Hepatocyte (in vitro differentiated cells): ENCODE measurements around the gene ABLIM2.

ENCODE experiments used
- EZH2 ChIP-seq: fragments of 200-600 bp; sonication (generic); IDR thresholded peaks from 2 replicates; pipeline ENCODE4 v1.6.1; 2016; ENCODE audit warnings: antibody characterized with exemption, mild to moderate bottlenecking, borderline replicate concordance
- EZH2phosphoT487 ChIP-seq: fragments of 200-600 bp; sonication (generic); IDR thresholded peaks from one replicate; pipeline ENCODE4 v1.6.1; 2018; ENCODE audit warnings: antibody characterized with exemption, mild to moderate bottlenecking, low read depth, moderate library complexity; ENCODE audit not compliant: unreplicated experiment, severe bottlenecking
- TF ChIP-seq, protein P1 (sequence below): fragments of 200-600 bp; sonication (generic); IDR thresholded peaks from 2 replicates; pipeline ENCODE4 v1.5.1; 2016; ENCODE audit warnings: antibody characterized with exemption, mild to moderate bottlenecking; ENCODE audit not compliant: poor library complexity

DNA sequence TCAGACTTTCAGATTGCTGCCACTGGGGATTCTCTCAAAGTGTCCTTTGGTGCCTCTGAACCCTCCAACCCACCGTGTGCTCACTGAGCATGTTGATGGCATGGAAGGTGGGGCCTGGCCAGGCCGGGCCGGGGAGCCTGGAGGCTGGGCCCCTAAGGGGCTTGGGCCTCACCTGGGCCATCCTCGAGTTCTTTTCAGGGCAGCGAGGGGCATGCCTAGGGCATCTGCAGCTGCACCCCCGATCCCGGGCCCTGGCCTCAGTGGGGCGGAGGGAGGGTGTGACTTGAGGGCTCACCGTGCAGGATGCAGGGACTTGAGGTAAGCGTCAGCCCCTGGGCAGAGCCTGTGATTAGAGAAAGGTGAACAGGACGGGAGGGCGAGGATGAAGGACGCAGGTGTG is 38.9 kb upstream of the ABLIM2 start:
- TF ChIP-seq EZH2 (no peak), EZH2phosphoT487 (no peak)
- TF ChIP-seq, protein P1, sequence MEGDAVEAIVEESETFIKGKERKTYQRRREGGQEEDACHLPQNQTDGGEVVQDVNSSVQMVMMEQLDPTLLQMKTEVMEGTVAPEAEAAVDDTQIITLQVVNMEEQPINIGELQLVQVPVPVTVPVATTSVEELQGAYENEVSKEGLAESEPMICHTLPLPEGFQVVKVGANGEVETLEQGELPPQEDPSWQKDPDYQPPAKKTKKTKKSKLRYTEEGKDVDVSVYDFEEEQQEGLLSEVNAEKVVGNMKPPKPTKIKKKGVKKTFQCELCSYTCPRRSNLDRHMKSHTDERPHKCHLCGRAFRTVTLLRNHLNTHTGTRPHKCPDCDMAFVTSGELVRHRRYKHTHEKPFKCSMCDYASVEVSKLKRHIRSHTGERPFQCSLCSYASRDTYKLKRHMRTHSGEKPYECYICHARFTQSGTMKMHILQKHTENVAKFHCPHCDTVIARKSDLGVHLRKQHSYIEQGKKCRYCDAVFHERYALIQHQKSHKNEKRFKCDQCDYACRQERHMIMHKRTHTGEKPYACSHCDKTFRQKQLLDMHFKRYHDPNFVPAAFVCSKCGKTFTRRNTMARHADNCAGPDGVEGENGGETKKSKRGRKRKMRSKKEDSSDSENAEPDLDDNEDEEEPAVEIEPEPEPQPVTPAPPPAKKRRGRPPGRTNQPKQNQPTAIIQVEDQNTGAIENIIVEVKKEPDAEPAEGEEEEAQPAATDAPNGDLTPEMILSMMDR = no peak
